Neural progenitor cell (in vitro differentiated cells): Measurements from ENCODE around the gene ABI3BP. TPM values are rescaled to one million over a fixed set of nuclear protein-coding genes. Genes with fewer than 3 reads are reported as not detected.
A peak's percentile ranks its signal among the peaks of the same experiment; 100 is the strongest.

Source experiments
- DNase-seq: peaks from one replicate; pipeline ENCODE4 v3.0.0-alpha.2; 2016; ENCODE audit warnings: low spot score
- H2AFZ ChIP-seq: fragments of 200-600 bp; sonication (generic); replicated peaks from 2 replicates; pipeline ENCODE4 v1.6.1; 2016; ENCODE audit warnings: antibody characterized with exemption
- H3F3A ChIP-seq: fragments of 200-600 bp; sonication (generic); 2 replicates; pipeline ENCODE4 v1.6.1; 2016; ENCODE audit warnings: antibody characterized with exemption, low read depth
- H3K27ac ChIP-seq: fragments of 200-600 bp; sonication (generic); 2 replicates; pipeline ENCODE4 v1.5.1; 2016; ENCODE audit warnings: mild to moderate bottlenecking
- H3K27me3 ChIP-seq: fragments of 200-600 bp; sonication (generic); 2 replicates; pipeline ENCODE4 v1.6.1; 2016; ENCODE audit warnings: mild to moderate bottlenecking, moderate library complexity
- H3K36me3 ChIP-seq: fragments of 200-600 bp; sonication (generic); 2 replicates; pipeline ENCODE4 v1.5.1; 2016
- H3K4me1 ChIP-seq: fragments of 200-600 bp; sonication (generic); 2 replicates; pipeline ENCODE4 v1.6.1; 2016; ENCODE audit warnings: mixed run types
- H3K4me2 ChIP-seq: fragments of 200-600 bp; sonication (generic); 2 replicates; pipeline ENCODE4 v1.6.1; 2016
- H3K4me3 ChIP-seq: fragments of 200-600 bp; sonication (generic); 2 replicates; pipeline ENCODE4 v1.5.1; 2016
- H3K79me2 ChIP-seq: fragments of 200-600 bp; sonication (generic); 2 replicates; pipeline ENCODE4 v1.6.1; 2016; ENCODE audit warnings: low read depth
- H3K9ac ChIP-seq: fragments of 200-600 bp; sonication (generic); 2 replicates; pipeline ENCODE4 v1.6.1; 2016
- H3K9me3 ChIP-seq: fragments of 200-600 bp; sonication (generic); 2 replicates; pipeline ENCODE4 v1.5.1; 2016; ENCODE audit warnings: low read depth
- H4K20me1 ChIP-seq: fragments of 200-600 bp; sonication (generic); 2 replicates; pipeline ENCODE4 v1.6.1; 2016; ENCODE audit warnings: low read depth
- H3K27ac Mint-ChIP-seq: 3 replicates; pipeline ENCODE4 v1.8.0; 2021; ENCODE audit warnings: mixed read lengths
- H3K27me3 Mint-ChIP-seq: 2 replicates; pipeline ENCODE4 v1.8.0; 2022; ENCODE audit warnings: low read depth, mild to moderate bottlenecking, inconsistent platforms, moderate library complexity, mixed read lengths; ENCODE audit not compliant: insufficient read depth
- H3K36me3 Mint-ChIP-seq: 3 replicates; pipeline ENCODE4 v1.8.0; 2021; ENCODE audit warnings: mixed read lengths
- H3K4me1 Mint-ChIP-seq: 3 replicates; pipeline ENCODE4 v1.8.0; 2021; ENCODE audit warnings: mixed read lengths
- H3K4me3 Mint-ChIP-seq: 3 replicates; pipeline ENCODE4 v1.8.0; 2021; ENCODE audit warnings: mild to moderate bottlenecking, moderate library complexity, mixed read lengths
- H3K9me3 Mint-ChIP-seq: 3 replicates; pipeline ENCODE4 v1.8.0; 2020; ENCODE audit warnings: mixed read lengths
- CTCF ChIP-seq: fragments of 200-600 bp; sonication (generic); IDR thresholded peaks from 2 replicates; pipeline ENCODE4 v1.5.1; 2017; ENCODE audit warnings: antibody characterized with exemption, mild to moderate bottlenecking
- EZH2 ChIP-seq: fragments of 200-600 bp; sonication (generic); IDR thresholded peaks from 2 replicates; pipeline ENCODE4 v1.6.1; 2017; ENCODE audit warnings: antibody characterized with exemption, mild to moderate bottlenecking, moderate library complexity
- EZH2phosphoT487 ChIP-seq: fragments of 200-600 bp; sonication (generic); IDR thresholded peaks from 2 replicates; pipeline ENCODE4 v1.6.1; 2017; ENCODE audit warnings: antibody characterized with exemption
- total RNA-seq: library from RNA; depleted of rRNA; stranded (reverse); fragments of >200 nt; gene quantifications from 2 replicates; pipeline ENCODE4 v1.2.3, GENCODE V29; 2015; ENCODE audit warnings: low replicate concordance

The ABI3BP gene
- total RNA-seq, 1 donor from 2014 or later: not detected

- Histone ChIP-seq H3K36me3 (no peaks in the 10 kb centered on the region), H3K4me2 (no peak overlapping the region), H3K79me2 (no peaks in the 10 kb centered on the region), H2AFZ (no peak overlapping the region), H3K27me3 (no peaks in the 10 kb centered on the region), H3K27ac (no peak overlapping the region), H3F3A (no peaks in the 10 kb centered on the region), H3K4me1 (no peaks in the 10 kb centered on the region), H3K9me3 (no peaks in the 10 kb centered on the region), H4K20me1 (no peaks in the 10 kb centered on the region), H3K4me3 (no peak overlapping the region), H3K9ac (no peak overlapping the region)
- TF ChIP-seq EZH2: no peak
- TF ChIP-seq EZH2phosphoT487: no peak
- no peak for TF ChIP-seq CTCF
- DNase-seq: no peak
- no peak overlapping the region for H3K27ac Mint-ChIP-seq
- H3K9me3 Mint-ChIP-seq: no peaks in the 10 kb centered on the region
- no peaks in the 10 kb centered on the region for H3K36me3 Mint-ChIP-seq
- H3K4me3 Mint-ChIP-seq: no peak overlapping the region
- no peaks in the 10 kb centered on the region for H3K27me3 Mint-ChIP-seq
- H3K4me1 Mint-ChIP-seq: no peaks in the 10 kb centered on the region
These were observed 966 bp upstream of the ABI3BP start for GRCh38 chr3:100994187-100994586.

GRCh38 chr3:100992231-100993012 lies 799 bp downstream of the ABI3BP start:
- Histone ChIP-seq H3K9ac (no peak overlapping the region), H3K79me2 (no peaks in the 10 kb centered on the region), H2AFZ (peak overlapping the region; percentile 70), H3K36me3 (no peaks in the 10 kb centered on the region), H3K27ac (no peak overlapping the region), H4K20me1 (no peaks in the 10 kb centered on the region), H3K4me1 (no peaks in the 10 kb centered on the region), H3K4me3 (no peak overlapping the region), H3K27me3 (no peaks in the 10 kb centered on the region), H3K4me2 (no peak overlapping the region), H3F3A (no peaks in the 10 kb centered on the region), H3K9me3 (no peaks in the 10 kb centered on the region)
- TF ChIP-seq EZH2phosphoT487 (no peak), CTCF (no peak), EZH2 (no peak)
- H3K4me1 Mint-ChIP-seq: no peaks in the 10 kb centered on the region
- H3K4me3 Mint-ChIP-seq: no peak overlapping the region
- H3K9me3 Mint-ChIP-seq: no peaks in the 10 kb centered on the region
- no peaks in the 10 kb centered on the region for H3K27me3 Mint-ChIP-seq
- H3K36me3 Mint-ChIP-seq: no peaks in the 10 kb centered on the region
- H3K27ac Mint-ChIP-seq: no peak overlapping the region
- DNase-seq: no peak

GRCh38 chr3:100988080-100988479 lies 5.1 kb downstream of the ABI3BP start:
- H3K4me3 ChIP-seq: no peak overlapping the region
- H2AFZ ChIP-seq: no peak overlapping the region
- H3K36me3 ChIP-seq: no peaks in the 10 kb centered on the region
- Mint-ChIP-seq H3K9me3 (no peaks in the 10 kb centered on the region), H3K27me3 (no peaks in the 10 kb centered on the region), H3K36me3 (no peaks in the 10 kb centered on the region), H3K4me1 (no peaks in the 10 kb centered on the region), H3K4me3 (no peak overlapping the region), H3K27ac (no peak overlapping the region)
- H3F3A ChIP-seq: no peaks in the 10 kb centered on the region
- no peak overlapping the region for H3K27ac ChIP-seq
- H3K79me2 ChIP-seq: no peaks in the 10 kb centered on the region
- H3K27me3 ChIP-seq: no peaks in the 10 kb centered on the region
- no peak overlapping the region for H3K4me2 ChIP-seq
- no peak for TF ChIP-seq EZH2phosphoT487
- DNase-seq: no peak
- H3K9ac ChIP-seq: no peak overlapping the region
- H3K9me3 ChIP-seq: no peaks in the 10 kb centered on the region
- no peaks in the 10 kb centered on the region for H3K4me1 ChIP-seq
- no peaks in the 10 kb centered on the region for H4K20me1 ChIP-seq

GRCh38 chr3:100984308-100984707 lies 8.9 kb downstream of the ABI3BP start:
- TF ChIP-seq EZH2 (no peak), CTCF (no peak), EZH2phosphoT487 (no peak)
- Histone ChIP-seq H3K79me2 (no peaks in the 10 kb centered on the region), H2AFZ (no peak overlapping the region), H3K27ac (no peak overlapping the region), H3K4me2 (no peak overlapping the region), H3K9ac (no peak overlapping the region), H3K36me3 (no peaks in the 10 kb centered on the region), H3K27me3 (no peaks in the 10 kb centered on the region), H3F3A (no peaks in the 10 kb centered on the region), H3K9me3 (no peaks in the 10 kb centered on the region), H3K4me1 (no peaks in the 10 kb centered on the region), H4K20me1 (no peaks in the 10 kb centered on the region), H3K4me3 (no peak overlapping the region)
- peaks cover 2% of the 10 kb centered on the region for H3K4me1 Mint-ChIP-seq
- no peaks in the 10 kb centered on the region for H3K9me3 Mint-ChIP-seq
- no peak overlapping the region for H3K27ac Mint-ChIP-seq
- H3K27me3 Mint-ChIP-seq: no peaks in the 10 kb centered on the region
- H3K36me3 Mint-ChIP-seq: no peaks in the 10 kb centered on the region
- H3K4me3 Mint-ChIP-seq: no peak overlapping the region
- DNase-seq: no peak
